Urothelium cell line (cell line): ENCODE measurements around the gene TSPAN13.

Source experiments
- DNase-seq: peaks from one replicate; pipeline ENCODE4 v3.0.0; 2011; ENCODE audit warnings: low spot score, mixed read lengths
- FAIRE-seq: peaks from 2 replicates; lab custom pipeline; 2011; peaks lifted over from hg19 to GRCh38; lab: Jason Lieb, UNC

Gene TSPAN13

GRCh38 chr7:16753102-16753931 lies at the start of gene TSPAN13:
TSS of gene TSPAN13 (plus strand) at chr7:16753755. CDS start at chr7:16753968, 213 bp downstream.
- FAIRE-seq: no peak
- peak; percentile 91 for DNase-seq

GRCh38 chr7:16708511-16708910 lies 45.0 kb upstream of the TSPAN13 start:
- FAIRE-seq (no peak), DNase-seq (no peak)

GRCh38 chr7:16708980-16709379 lies 44.6 kb upstream of the TSPAN13 start:
- no peak for FAIRE-seq
- peak; percentile 11 for DNase-seq

- FAIRE-seq (no peak), DNase-seq (no peak)
These were observed 42.9 kb upstream of the TSPAN13 start for GRCh38 chr7:16710651-16711050.

GRCh38 chr7:16711730-16712129 lies 41.8 kb upstream of the TSPAN13 start:
- DNase-seq (no peak), FAIRE-seq (no peak)

GRCh38 chr7:16712916-16713315 lies 40.6 kb upstream of the TSPAN13 start:
- FAIRE-seq: no peak

GRCh38 chr7:16715928-16716327 lies 37.6 kb upstream of the TSPAN13 start:
- DNase-seq: no peak
- FAIRE-seq: no peak

More at GRCh38 chr7:16712916-16713315, 40.6 kb upstream of the TSPAN13 start:
- no peak for DNase-seq

- DNase-seq (no peak), FAIRE-seq (no peak)
These were observed 35.4 kb upstream of the TSPAN13 start for GRCh38 chr7:16718111-16718656.

- FAIRE-seq (no peak), DNase-seq (no peak)
These were observed 33.9 kb upstream of the TSPAN13 start for GRCh38 chr7:16719699-16720098.

GRCh38 chr7:16721541-16721940 lies 32.0 kb upstream of the TSPAN13 start:
- FAIRE-seq: no peak
- DNase-seq: no peak

- FAIRE-seq: no peak
- no peak for DNase-seq
These were observed 29.2 kb upstream of the TSPAN13 start for GRCh38 chr7:16724344-16724743.

- FAIRE-seq: no peak
- no peak for DNase-seq
These were observed 27.4 kb upstream of the TSPAN13 start for GRCh38 chr7:16726189-16726588.

- DNase-seq: no peak
- no peak for FAIRE-seq
These were observed 25.8 kb upstream of the TSPAN13 start for GRCh38 chr7:16727736-16728135.

GRCh38 chr7:16728811-16729210 lies 24.7 kb upstream of the TSPAN13 start:
- no peak for FAIRE-seq

GRCh38 chr7:16729541-16729940 lies 24.0 kb upstream of the TSPAN13 start:
- no peak for FAIRE-seq
- no peak for DNase-seq

More at GRCh38 chr7:16728811-16729210, 24.7 kb upstream of the TSPAN13 start:
- DNase-seq: no peak

GRCh38 chr7:16730937-16731336 lies 22.6 kb upstream of the TSPAN13 start:
- DNase-seq (no peak), FAIRE-seq (no peak)

- DNase-seq (no peak), FAIRE-seq (no peak)
These were observed 20.7 kb upstream of the TSPAN13 start for GRCh38 chr7:16732828-16733227.

GRCh38 chr7:16734148-16734726 lies 19.3 kb upstream of the TSPAN13 start:
- no peak for DNase-seq
- FAIRE-seq: no peak

- DNase-seq (no peak), FAIRE-seq (no peak)
These were observed 18.5 kb upstream of the TSPAN13 start for GRCh38 chr7:16735020-16735419.

- no peak for DNase-seq
These were observed 15.4 kb upstream of the TSPAN13 start for GRCh38 chr7:16738011-16738688.

GRCh38 chr7:16739863-16740622 lies 13.5 kb upstream of the TSPAN13 start:
- DNase-seq (peak; percentile 83), FAIRE-seq (peak; percentile 48)

More at GRCh38 chr7:16738011-16738688, 15.4 kb upstream of the TSPAN13 start:
- FAIRE-seq: no peak
